Loucy (cell line): ENCODE measurements around the gene SPATA13.

Source experiments
- H2AFZ ChIP-seq: fragments of 200-600 bp; sonication (generic); 2 replicates; pipeline ENCODE4 v1.6.0; 2016; ENCODE audit warnings: antibody characterized with exemption, mild to moderate bottlenecking, low read length, moderate library complexity
- H3F3A ChIP-seq: fragments of 200-600 bp; 2 replicates; pipeline ENCODE4 v1.6.0; 2016; ENCODE audit warnings: antibody characterized with exemption, low read depth, mild to moderate bottlenecking
- H3K27me3 ChIP-seq: fragments of 200-600 bp; sonication (generic); 2 replicates; pipeline ENCODE4 v1.6.1; 2014; ENCODE audit warnings: low read length, mild to moderate bottlenecking; ENCODE audit not compliant: insufficient read depth, poor library complexity, severe bottlenecking
- H3K36me3 ChIP-seq: fragments of 200-600 bp; sonication (generic); 2 replicates; pipeline ENCODE4 v1.6.1; 2016; ENCODE audit warnings: low read length; ENCODE audit not compliant: insufficient read depth
- H3K4me1 ChIP-seq: fragments of 200-600 bp; sonication (generic); 2 replicates; pipeline ENCODE4 v1.5.1; 2014; ENCODE audit warnings: low read length, mild to moderate bottlenecking; ENCODE audit not compliant: insufficient read depth, poor library complexity, severe bottlenecking
- H3K4me2 ChIP-seq: fragments of 200-600 bp; sonication (generic); 2 replicates; pipeline ENCODE4 v1.6.0; 2014; ENCODE audit warnings: antibody characterized with exemption, low read length, low read depth, mild to moderate bottlenecking; ENCODE audit not compliant: poor library complexity, severe bottlenecking
- H3K4me3 ChIP-seq: fragments of 200-600 bp; sonication (generic); 2 replicates; pipeline ENCODE4 v1.5.1; 2014; ENCODE audit warnings: low read length, mild to moderate bottlenecking, mixed read lengths; ENCODE audit not compliant: poor library complexity, severe bottlenecking
- H3K79me2 ChIP-seq: fragments of 200-600 bp; sonication (generic); 2 replicates; pipeline ENCODE4 v1.6.1; 2014; ENCODE audit warnings: low read length; ENCODE audit not compliant: insufficient read depth
- H3K9ac ChIP-seq: fragments of 200-600 bp; sonication (generic); 2 replicates; pipeline ENCODE4 v1.6.0; 2014; ENCODE audit warnings: mild to moderate bottlenecking, low read depth, low read length, moderate library complexity; ENCODE audit not compliant: poor library complexity, severe bottlenecking
- H3K9me2 ChIP-seq: fragments of 200-600 bp; sonication (generic); replicated peaks from 2 replicates; pipeline ENCODE4 v1.6.1; 2016; ENCODE audit warnings: low read depth, low read length, mixed read lengths
- H3K9me3 ChIP-seq: fragments of 200-600 bp; sonication (generic); 2 replicates; pipeline ENCODE4 v1.6.1; 2014; ENCODE audit warnings: mild to moderate bottlenecking, antibody characterized with exemption, low read length, low read depth; ENCODE audit not compliant: insufficient read depth
- H4K20me1 ChIP-seq: fragments of 200-600 bp; sonication (generic); 2 replicates; pipeline ENCODE4 v1.6.0; 2014; ENCODE audit warnings: antibody characterized with exemption, low read length, mild to moderate bottlenecking; ENCODE audit not compliant: insufficient read depth, poor library complexity, severe bottlenecking
- EZH2phosphoT487 ChIP-seq: fragments of 200-600 bp; IDR thresholded peaks from 2 replicates; pipeline ENCODE4 v1.6.1; 2018; ENCODE audit warnings: antibody characterized with exemption, mild to moderate bottlenecking, moderate library complexity, borderline replicate concordance
- TF ChIP-seq, protein P1 (sequence below): fragments of 200-600 bp; sonication (generic); conservative IDR thresholded peaks from 2 replicates; pipeline ENCODE4 v1.5.1; 2014; ENCODE audit warnings: mild to moderate bottlenecking, antibody characterized with exemption, low read length

SPATA13 gene

DNA sequence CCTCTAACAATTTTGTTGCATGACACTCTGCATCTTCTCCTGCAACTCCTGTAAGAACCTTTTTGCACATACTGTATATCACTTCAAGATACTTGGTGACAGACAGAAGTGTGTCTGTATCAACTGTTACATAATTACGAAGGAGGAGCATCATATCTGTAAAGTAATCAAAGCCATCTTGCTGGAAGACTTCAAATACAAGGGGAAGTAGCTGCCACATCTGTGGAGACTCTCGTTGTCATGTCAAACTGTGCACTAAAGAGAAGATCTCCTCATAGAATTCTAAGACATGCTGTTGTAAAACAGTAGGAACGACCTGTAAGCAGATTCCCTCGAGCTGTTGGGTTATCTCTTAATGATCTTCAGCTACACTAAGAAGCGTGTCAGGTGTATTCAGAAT lies 38.0 kb upstream of the SPATA13 start:
- H3K27me3 ChIP-seq = no peaks in the 10 kb centered on the region
- H3K79me2 ChIP-seq = no peaks in the 10 kb centered on the region
- H3K36me3 ChIP-seq = no peaks in the 10 kb centered on the region
- TF ChIP-seq EZH2phosphoT487 = no peak
- TF ChIP-seq, protein P1, sequence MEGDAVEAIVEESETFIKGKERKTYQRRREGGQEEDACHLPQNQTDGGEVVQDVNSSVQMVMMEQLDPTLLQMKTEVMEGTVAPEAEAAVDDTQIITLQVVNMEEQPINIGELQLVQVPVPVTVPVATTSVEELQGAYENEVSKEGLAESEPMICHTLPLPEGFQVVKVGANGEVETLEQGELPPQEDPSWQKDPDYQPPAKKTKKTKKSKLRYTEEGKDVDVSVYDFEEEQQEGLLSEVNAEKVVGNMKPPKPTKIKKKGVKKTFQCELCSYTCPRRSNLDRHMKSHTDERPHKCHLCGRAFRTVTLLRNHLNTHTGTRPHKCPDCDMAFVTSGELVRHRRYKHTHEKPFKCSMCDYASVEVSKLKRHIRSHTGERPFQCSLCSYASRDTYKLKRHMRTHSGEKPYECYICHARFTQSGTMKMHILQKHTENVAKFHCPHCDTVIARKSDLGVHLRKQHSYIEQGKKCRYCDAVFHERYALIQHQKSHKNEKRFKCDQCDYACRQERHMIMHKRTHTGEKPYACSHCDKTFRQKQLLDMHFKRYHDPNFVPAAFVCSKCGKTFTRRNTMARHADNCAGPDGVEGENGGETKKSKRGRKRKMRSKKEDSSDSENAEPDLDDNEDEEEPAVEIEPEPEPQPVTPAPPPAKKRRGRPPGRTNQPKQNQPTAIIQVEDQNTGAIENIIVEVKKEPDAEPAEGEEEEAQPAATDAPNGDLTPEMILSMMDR = no peak
- H2AFZ ChIP-seq = no peak overlapping the region
- H3K9me2 ChIP-seq = no peaks in the 10 kb centered on the region
- H3K4me2 ChIP-seq = no peak overlapping the region
- H3K4me3 ChIP-seq = no peak overlapping the region
- peaks cover 27% of the 10 kb centered on the region for H3K4me1 ChIP-seq
- H4K20me1 ChIP-seq = no peaks in the 10 kb centered on the region
- H3K9me3 ChIP-seq = no peaks in the 10 kb centered on the region
- H3K9ac ChIP-seq = no peak overlapping the region
- H3F3A ChIP-seq = no peaks in the 10 kb centered on the region

DNA sequence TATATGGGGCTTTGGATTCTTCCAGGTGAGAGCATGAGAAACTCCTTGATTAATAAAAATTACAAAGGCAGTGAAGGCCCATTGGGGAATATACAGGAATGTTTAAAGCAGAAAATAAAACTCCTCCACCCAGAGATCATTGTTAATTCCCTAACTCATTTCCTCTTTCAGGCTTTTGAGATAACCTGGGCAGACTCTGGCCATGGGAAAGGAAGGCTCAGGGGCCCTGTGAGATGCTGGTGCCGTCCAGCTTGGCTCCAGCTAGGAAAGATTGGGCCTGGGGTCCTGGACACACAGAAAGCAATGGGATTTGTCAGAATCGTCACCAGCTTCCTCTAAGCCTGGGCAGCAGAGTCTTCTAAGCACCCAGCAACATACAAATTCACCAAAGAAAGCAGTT lies 36.8 kb upstream of the SPATA13 start:
- no peaks in the 10 kb centered on the region for H3K27me3 ChIP-seq
- H3K9ac ChIP-seq = no peak overlapping the region
- no peaks in the 10 kb centered on the region for H4K20me1 ChIP-seq

DNA sequence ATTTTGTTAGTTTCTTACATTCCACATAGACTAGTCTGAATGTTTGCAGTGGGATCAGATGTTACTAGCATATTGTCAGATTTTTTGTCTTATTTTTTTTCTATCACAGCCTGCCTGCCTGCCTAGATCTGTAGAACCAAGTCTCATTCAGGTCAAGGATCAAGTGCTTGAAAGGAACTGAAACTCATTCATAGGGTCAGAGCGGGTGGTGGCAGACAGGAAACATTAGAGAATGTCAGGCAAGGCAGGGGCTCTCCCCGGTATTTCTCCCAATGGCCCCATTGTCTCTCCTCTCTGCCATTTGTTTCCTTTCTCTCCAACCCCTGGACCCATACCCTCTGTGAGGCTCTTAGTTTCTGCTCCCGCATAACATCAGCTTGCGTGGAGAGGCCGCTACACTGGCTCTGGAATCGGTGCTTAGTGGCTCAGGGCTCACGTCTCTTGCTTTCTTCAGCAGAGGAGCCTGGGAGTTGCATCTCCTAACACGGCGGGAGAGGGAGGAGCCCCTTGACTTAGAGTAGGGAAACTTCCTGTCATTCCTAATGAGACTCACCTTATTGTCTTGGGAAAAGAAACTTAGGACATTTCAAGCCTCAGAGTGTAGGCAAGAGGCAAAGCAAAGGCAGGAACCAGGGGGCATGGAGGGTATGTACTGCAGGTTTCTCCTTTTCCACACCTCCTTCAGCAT lies 35.6 kb upstream of the SPATA13 start:
- H3K9ac ChIP-seq = no peak overlapping the region
- no peaks in the 10 kb centered on the region for H3K9me2 ChIP-seq
- H3F3A ChIP-seq = no peaks in the 10 kb centered on the region
- H3K27me3 ChIP-seq = no peaks in the 10 kb centered on the region
- H3K36me3 ChIP-seq = no peaks in the 10 kb centered on the region
- no peaks in the 10 kb centered on the region for H3K79me2 ChIP-seq
- no peaks in the 10 kb centered on the region for H4K20me1 ChIP-seq
- no peaks in the 10 kb centered on the region for H3K9me3 ChIP-seq
- H3K4me3 ChIP-seq = no peak overlapping the region
- H3K4me1 ChIP-seq = peaks cover 22% of the 10 kb centered on the region
- no peak overlapping the region for H2AFZ ChIP-seq
- no peak for TF ChIP-seq EZH2phosphoT487
- TF ChIP-seq, protein P1 = no peak
- no peak overlapping the region for H3K4me2 ChIP-seq

More for the DNA sequence above, 36.8 kb upstream of the SPATA13 start:
- TF ChIP-seq, protein P1 = no peak
- TF ChIP-seq EZH2phosphoT487 = no peak
- Histone ChIP-seq H3K4me1 (peaks cover 21% of the 10 kb centered on the region), H3F3A (no peaks in the 10 kb centered on the region), H3K79me2 (no peaks in the 10 kb centered on the region), H3K36me3 (no peaks in the 10 kb centered on the region), H3K9me2 (no peaks in the 10 kb centered on the region), H2AFZ (no peak overlapping the region), H3K4me3 (no peak overlapping the region), H3K9me3 (no peaks in the 10 kb centered on the region), H3K4me2 (no peak overlapping the region)
